HepG2 (cell line): ENCODE results near the gene CIROP. TPM values are rescaled to one million over a fixed set of nuclear protein-coding genes. Genes with fewer than 3 reads are reported as not detected.

Experiments used
- AHDC1 ChIP-seq: sonication (generic); formaldehyde crosslinking; IDR thresholded peaks from 2 replicates; pipeline ENCODE4 v1.5.1; 2020; ENCODE audit warnings: mild to moderate bottlenecking, missing genetic modification reagents, borderline replicate concordance
- ATF7-NPFF ChIP-seq: sonication (generic); formaldehyde crosslinking; IDR thresholded peaks from 2 replicates; pipeline ENCODE4 v1.8.1; 2023; ENCODE audit warnings: mild to moderate bottlenecking, low read depth, missing genetic modification reagents, moderate library complexity
- HNF1A ChIP-seq, 2 experiments: sonication (generic) in 1 of 2; formaldehyde crosslinking in 1 of 2; IDR thresholded peaks; 2 replicates each; pipeline versions ENCODE4 v1.4.0 to v1.6.1; 2016 to 2020; ENCODE audit warnings: borderline replicate concordance in 1 of 2, low read depth in 1 of 2, mild to moderate bottlenecking in 1 of 2, missing genetic modification reagents in 1 of 2
- HNF1B ChIP-seq: sonication (generic); formaldehyde crosslinking; IDR thresholded peaks from 2 replicates; pipeline ENCODE4 v1.5.1; 2020; ENCODE audit warnings: mild to moderate bottlenecking, moderate library complexity, missing genetic modification reagents
- IKZF5 ChIP-seq: IDR thresholded peaks from 2 replicates; pipeline ENCODE4 v1.6.1; 2018; ENCODE audit warnings: missing genetic modification reagents, mild to moderate bottlenecking, missing compliant biosample characterization
- KMT2A ChIP-seq: sonication (generic); formaldehyde crosslinking; IDR thresholded peaks from 2 replicates; pipeline ENCODE4 v1.4.0; 2020; ENCODE audit warnings: missing genetic modification reagents
- MEF2D ChIP-seq: sonication (generic); formaldehyde crosslinking; IDR thresholded peaks from 2 replicates; pipeline ENCODE4 v1.5.1; 2020; ENCODE audit warnings: mild to moderate bottlenecking, missing genetic modification reagents
- RBFOX2 ChIP-seq: fragments of 200-400 bp; formaldehyde crosslinking; IDR thresholded peaks from 2 replicates; pipeline ENCODE4 v1.6.1; 2017; ENCODE audit warnings: low read depth, mild to moderate bottlenecking, low read length
- SSRP1 ChIP-seq: IDR thresholded peaks from 2 replicates; pipeline ENCODE4 v1.6.1; 2016; ENCODE audit warnings: control low read depth
- ZBTB10 ChIP-seq: sonication (generic); formaldehyde crosslinking; IDR thresholded peaks from 2 replicates; pipeline ENCODE4 v1.4.0; 2020; ENCODE audit warnings: missing genetic modification reagents, borderline replicate concordance
- ZNF331 ChIP-seq: sonication (generic); formaldehyde crosslinking; IDR thresholded peaks from 2 replicates; pipeline ENCODE4 v1.4.0; 2020; ENCODE audit warnings: missing genetic modification reagents
- ZSCAN31 ChIP-seq: sonication (generic); formaldehyde crosslinking; IDR thresholded peaks from 2 replicates; pipeline ENCODE4 v1.5.0; 2020; ENCODE audit warnings: low read depth, mild to moderate bottlenecking, missing genetic modification reagents
- polyA plus RNA-seq, 8 experiments: library from polyadenylated mRNA; depleted of rRNA in 3 of 8; stranded (reverse) in 7 of 8; unstranded in 1 of 8; fragments of >200 nt; fragmentation: Illumina TruSeq in 4 of 8; extraction: Trizol in 4 of 8; gene quantifications; 2 replicates each; pipeline versions ENCODE4 v1.2.1 to v1.2.3, GENCODE V29; 2011 to 2016; ENCODE audit warnings: low read depth in 4 of 8, missing spikeins in 1 of 8, mixed read lengths in 1 of 8; ENCODE audit not compliant: insufficient read depth in 1 of 8
- total RNA-seq, 5 experiments: library from RNA; depleted of rRNA; stranded (reverse); fragments of >200 nt; fragmentation: Illumina TruSeq; extraction: Trizol; gene quantifications; 2 replicates each; pipeline ENCODE4 v1.2.3, GENCODE V29; 2016; ENCODE audit warnings: low read depth in 1 of 5

The CIROP gene
- total and polyA plus RNA-seq, 2 of the 13 experiments (the other 11 are each of a cell fraction or from before 2014, with no cell fraction given) = 0.07 TPM; not detected in 1

- TF ChIP-seq HNF1A (IDR thresholded peaks at IDR 0.05; ENCODE audit: low read depth) = no peak
- TF ChIP-seq HNF1A (CRISPR knock-in tag; IDR thresholded peaks at IDR 0.05; ENCODE audit: borderline replicate concordance) = peak; percentile 89
- peak; percentile 100 for TF ChIP-seq RBFOX2
- peak; percentile 97 for TF ChIP-seq ZSCAN31
- peak; percentile 96 for TF ChIP-seq MEF2D (CRISPR knock-in tag)
- TF ChIP-seq HNF1B (CRISPR knock-in tag) = peak; percentile 72; the same call in 1 of the 2 replicates
- peak; percentile 94 for TF ChIP-seq IKZF5 (CRISPR knock-in tag)
- no peak for TF ChIP-seq SSRP1 (CRISPR knock-in tag)
- peak; percentile 85; the same call in 1 of the 2 replicates for TF ChIP-seq ZBTB10 (CRISPR knock-in tag)
- TF ChIP-seq ATF7-NPFF (CRISPR knock-in tag) = peak; percentile 97
- TF ChIP-seq KMT2A (CRISPR knock-in tag) = peak; percentile 46; the same call in 1 of the 2 replicates
- TF ChIP-seq ZNF331 (CRISPR knock-in tag) = peak; percentile 78
- peak; percentile 76 for TF ChIP-seq AHDC1 (CRISPR knock-in tag)
Measured at GRCh38 chr14:23094666-23095195, 10.1 kb downstream of the CIROP start, which contains the start of gene ACIN1 (continued).
